Endothelial cell of umbilical vein (primary cell): ENCODE measurements around the gene PHACTR2.

ENCODE experiments used
- CTCF ChIP-seq, 2 donors: IDR thresholded peaks; 1 replicate in 1 of 2; 2 replicates in 1 of 2; pipeline ENCODE4 v1.5.1; 2011; ENCODE audit warnings: low read length in 2 of 2, mild to moderate bottlenecking in 2 of 2, moderate library complexity in 2 of 2, control low read depth in 1 of 2, inconsistent platforms in 1 of 2, low read depth in 1 of 2; ENCODE audit not compliant: insufficient read depth in 1 of 2; ENCODE audit errors: extremely low read depth in 1 of 2
- EZH2 ChIP-seq: IDR thresholded peaks from 2 replicates; pipeline ENCODE4 v1.6.1; 2012; ENCODE audit warnings: borderline replicate concordance, low read depth, mild to moderate bottlenecking, moderate library complexity, low read length, inconsistent platforms; ENCODE audit not compliant: severe bottlenecking
- FOS ChIP-seq: IDR thresholded peaks from 2 replicates; pipeline ENCODE4 v1.6.1; 2011; ENCODE audit warnings: mild to moderate bottlenecking, low read length, moderate library complexity, borderline replicate concordance; ENCODE audit not compliant: insufficient read depth
- GATA2 ChIP-seq: IDR thresholded peaks from 2 replicates; pipeline ENCODE4 v1.7.0; 2011; ENCODE audit warnings: low read depth, mild to moderate bottlenecking, moderate library complexity, mixed read lengths, low read length; ENCODE audit not compliant: insufficient read length, insufficient read depth
- JUN ChIP-seq: IDR thresholded peaks from 2 replicates; pipeline ENCODE4 v1.6.1; 2011; ENCODE audit warnings: borderline replicate concordance, low read depth; ENCODE audit not compliant: insufficient read length, insufficient read depth
- POLR2A ChIP-seq: IDR thresholded peaks from 2 replicates; pipeline ENCODE4 v1.6.1; 2012; ENCODE audit warnings: low read depth, mild to moderate bottlenecking, control low read depth, low read length
- POLR2AphosphoS5 ChIP-seq: IDR thresholded peaks from 2 replicates; pipeline ENCODE4 v1.6.1; 2012; ENCODE audit warnings: low read depth, mild to moderate bottlenecking, control low read depth, low read length, moderate library complexity; ENCODE audit not compliant: insufficient read depth
- TF ChIP-seq, protein P1 (sequence below): IDR thresholded peaks from 2 replicates; pipeline ENCODE4 v1.6.1; 2011; ENCODE audit not compliant: insufficient read depth, insufficient read length

- TF ChIP-seq POLR2A (no peak), CTCF (IDR thresholded peaks at IDR 0.05; ENCODE audit: extremely low read depth in 1 of 2, insufficient read depth in 1 of 2, low read depth in 1 of 2, low read length in 2 of 2) (no peak), EZH2 (no peak), GATA2 (no peak), POLR2AphosphoS5 (no peak), JUN (no peak), FOS (no peak)
- TF ChIP-seq, protein P1, sequence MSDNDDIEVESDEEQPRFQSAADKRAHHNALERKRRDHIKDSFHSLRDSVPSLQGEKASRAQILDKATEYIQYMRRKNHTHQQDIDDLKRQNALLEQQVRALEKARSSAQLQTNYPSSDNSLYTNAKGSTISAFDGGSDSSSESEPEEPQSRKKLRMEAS: no peak
These were observed 10.9 kb downstream of the PHACTR2 start for GRCh38 chr6:143688681-143689080.
